A549 (cell line): ENCODE data around the gene HIC2. TPM values are rescaled to one million over a fixed set of nuclear protein-coding genes. Genes with fewer than 3 reads are reported as not detected.
"Not testable (repeated sequence)": the region's sequence is repeated elsewhere in the genome, so short reads cannot be mapped to it uniquely, and the experiment has no call there.

Source experiments
- ATAC-seq, 2 experiments: fragments of 200-7000 bp in 1 of 2; fragments of >200 bp in 1 of 2; cut with Nextera tagmentation in 1 of 2; cut with Tn5 transposase in 1 of 2; 3 replicates each; pipeline versions ENCODE4 v1.8.0 to v1.9.1; 2018 to 2020; ENCODE audit warnings: mild to moderate bottlenecking in 1 of 2, moderate library complexity in 1 of 2
- CTCF ChIA-PET: fragments of 300-600 bp; sonication (Branson Sonifier 250); formaldehyde crosslinking; extraction: SDS; loops from one replicate; lab custom pipeline; 2021; ENCODE audit warnings: antibody characterized with exemption, inconsistent platforms; lab: Yijun Ruan, JAX
- POLR2A ChIA-PET: fragments of 350-600 bp; formaldehyde crosslinking; extraction: SDS; loops from one replicate; lab custom pipeline; 2021; ENCODE audit warnings: antibody characterized with exemption, inconsistent platforms; lab: Yijun Ruan, JAX
- DNase-seq, 2 experiments: peaks; one replicate each; pipeline versions ENCODE4 v3.0.0 to v3.0.0-alpha.2; 2011 to 2016; ENCODE audit warnings: low read depth in 1 of 2, low spot score in 1 of 2
- FAIRE-seq: peaks from 2 replicates; lab custom pipeline; 2011; peaks lifted over from hg19 to GRCh38; lab: Jason Lieb, UNC
- H3K27ac ChIP-seq, 2 experiments: fragments of >200 bp; sonication (Bioruptor Twin); formaldehyde crosslinking; 3 replicates each; pipeline ENCODE4 v1.5.1; 2016 to 2017
- H3K4me1 ChIP-seq: fragments of >200 bp; sonication (Bioruptor Twin); formaldehyde crosslinking; 3 replicates; pipeline ENCODE4 v1.6.1; 2016
- H3K4me2 ChIP-seq: fragments of >200 bp; sonication (Bioruptor Twin); formaldehyde crosslinking; 3 replicates; pipeline ENCODE4 v1.6.1; 2016
- H3K4me3 ChIP-seq: fragments of >200 bp; sonication (Bioruptor Twin); formaldehyde crosslinking; 3 replicates; pipeline ENCODE4 v1.5.1; 2016
- H3K9me3 ChIP-seq: fragments of >200 bp; sonication (Bioruptor Twin); formaldehyde crosslinking; 3 replicates; pipeline ENCODE4 v1.6.1; 2016
- BHLHE40 ChIP-seq: IDR thresholded peaks from 2 replicates; pipeline ENCODE4 v1.6.1; 2012; ENCODE audit warnings: low read depth, low read length, inconsistent platforms
- CEBPB ChIP-seq, 2 experiments: fragments of >200 bp in 1 of 2; sonication (Bioruptor Twin) in 1 of 2; formaldehyde crosslinking in 1 of 2; IDR thresholded peaks; 2 replicates each; pipeline ENCODE4 v1.6.1; 2012 to 2016
- EHF ChIP-seq: fragments of 250-450 bp; sonication (Bioruptor Pico); IDR thresholded peaks from 2 replicates; pipeline ENCODE4 v1.5.0; 2020; ENCODE audit warnings: mild to moderate bottlenecking
- FOSL2 ChIP-seq, 2 experiments: fragments of 450-650 bp in 1 of 2; fragments of >200 bp in 1 of 2; sonication (Bioruptor Twin) in 1 of 2; formaldehyde crosslinking; IDR thresholded peaks; 2 replicates each; pipeline versions ENCODE4 v1.5.0 to v1.6.1; 2016 to 2020; ENCODE audit warnings: mild to moderate bottlenecking in 1 of 2, moderate library complexity in 1 of 2
- FOXS1 ChIP-seq: fragments of 250-450 bp; sonication (Bioruptor Pico); IDR thresholded peaks from 2 replicates; pipeline ENCODE4 v1.5.0; 2020; ENCODE audit warnings: mild to moderate bottlenecking, moderate library complexity
- GATA3 ChIP-seq: IDR thresholded peaks from 2 replicates; pipeline ENCODE4 v1.6.1; 2012; ENCODE audit warnings: borderline replicate concordance
- HMGXB4 ChIP-seq: fragments of 250-450 bp; sonication (Bioruptor Pico); IDR thresholded peaks from 2 replicates; pipeline ENCODE4 v1.5.0; 2021; ENCODE audit warnings: mild to moderate bottlenecking, moderate library complexity, borderline replicate concordance
- JUN ChIP-seq, 2 experiments: fragments of >200 bp; sonication (Bioruptor Twin); formaldehyde crosslinking; IDR thresholded peaks; 2 replicates in 1 of 2; 3 replicates in 1 of 2; pipeline ENCODE4 v1.6.1; 2016 to 2017
- JUNB ChIP-seq: fragments of >200 bp; sonication (Bioruptor Twin); formaldehyde crosslinking; IDR thresholded peaks from 2 replicates; pipeline ENCODE4 v1.6.1; 2016
- MAFK ChIP-seq: fragments of 450-650 bp; IDR thresholded peaks from 2 replicates; pipeline ENCODE4 v1.6.1; 2014; ENCODE audit not compliant: partially characterized antibody
- NR3C1 ChIP-seq: fragments of >200 bp; sonication (Bioruptor Twin); formaldehyde crosslinking; IDR thresholded peaks from 3 replicates; pipeline ENCODE4 v1.6.1; 2017
- RARB ChIP-seq: fragments of 250-450 bp; sonication (Bioruptor Pico); IDR thresholded peaks from 2 replicates; pipeline ENCODE4 v1.8.0; 2021; ENCODE audit warnings: mild to moderate bottlenecking, moderate library complexity
- WGBS: methylation state at CpG from one replicate; pipeline ENCODE4 v1.1.6; 2017; ENCODE audit errors: missing lambda C conversion rate; 5-methylcytosine and 5-hydroxymethylcytosine counted together
- polyA plus RNA-seq, 4 experiments: library from polyadenylated mRNA; depleted of rRNA in 3 of 4; stranded (reverse); fragments of >200 nt; fragmentation: RNase III in 1 of 4; extraction: RNeasy Plus Mini Kit Qiagen cat#74134 plus additional on column Dnase treatment in 1 of 4; gene quantifications; 2 replicates in 3 of 4; 3 replicates in 1 of 4; pipeline ENCODE4 v1.2.3, GENCODE V29; 2011 to 2017
- TF ChIP-seq, protein P1 (sequence below): IDR thresholded peaks from 2 replicates; pipeline ENCODE4 v1.6.1; 2012; ENCODE audit warnings: low read depth, borderline replicate concordance
- TF ChIP-seq, protein P2 (sequence below): IDR thresholded peaks from 2 replicates; pipeline ENCODE4 v1.6.1; 2012

HIC2 gene
- polyA plus RNA-seq, 2 of the 4 experiments (the other 2 are of a cell fraction): 1.0 to 2.9 TPM

DNA sequence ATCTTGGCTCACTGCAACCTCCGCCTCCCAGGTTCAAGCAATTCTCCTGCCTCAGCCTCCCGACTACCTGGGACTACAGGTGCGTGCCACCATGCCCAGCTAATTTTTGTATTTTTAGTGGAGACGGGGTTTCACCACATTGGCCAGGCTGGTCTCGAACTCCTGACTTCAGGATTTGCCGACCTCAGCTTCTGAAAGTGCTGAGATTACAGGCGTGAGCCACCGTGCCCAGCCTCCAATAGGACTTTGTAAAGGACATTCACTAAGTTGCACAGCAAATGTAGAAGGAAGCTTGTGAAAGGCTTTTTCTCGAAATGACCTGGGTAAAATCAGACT lies 37.8 kb downstream of the HIC2 start:
- H3K4me2 ChIP-seq, ATAC-seq, H3K27ac ChIP-seq, H3K9me3 ChIP-seq, DNase-seq, FAIRE-seq, POLR2A ChIA-PET, H3K4me3 ChIP-seq: not testable (repeated sequence)
- 89% methylated on average over 9 of the region's 9 CpGs for WGBS
- peaks cover 23% of the 10 kb centered on the region for H3K4me1 ChIP-seq
- peak; percentile 23 for TF ChIP-seq MAFK
- CTCF ChIA-PET: interaction anchor here (1.5 kb wide), 1 partner anchor 10 kb away, joined by 4 read pairs; no protein-coding TSS in a partner anchor

DNA sequence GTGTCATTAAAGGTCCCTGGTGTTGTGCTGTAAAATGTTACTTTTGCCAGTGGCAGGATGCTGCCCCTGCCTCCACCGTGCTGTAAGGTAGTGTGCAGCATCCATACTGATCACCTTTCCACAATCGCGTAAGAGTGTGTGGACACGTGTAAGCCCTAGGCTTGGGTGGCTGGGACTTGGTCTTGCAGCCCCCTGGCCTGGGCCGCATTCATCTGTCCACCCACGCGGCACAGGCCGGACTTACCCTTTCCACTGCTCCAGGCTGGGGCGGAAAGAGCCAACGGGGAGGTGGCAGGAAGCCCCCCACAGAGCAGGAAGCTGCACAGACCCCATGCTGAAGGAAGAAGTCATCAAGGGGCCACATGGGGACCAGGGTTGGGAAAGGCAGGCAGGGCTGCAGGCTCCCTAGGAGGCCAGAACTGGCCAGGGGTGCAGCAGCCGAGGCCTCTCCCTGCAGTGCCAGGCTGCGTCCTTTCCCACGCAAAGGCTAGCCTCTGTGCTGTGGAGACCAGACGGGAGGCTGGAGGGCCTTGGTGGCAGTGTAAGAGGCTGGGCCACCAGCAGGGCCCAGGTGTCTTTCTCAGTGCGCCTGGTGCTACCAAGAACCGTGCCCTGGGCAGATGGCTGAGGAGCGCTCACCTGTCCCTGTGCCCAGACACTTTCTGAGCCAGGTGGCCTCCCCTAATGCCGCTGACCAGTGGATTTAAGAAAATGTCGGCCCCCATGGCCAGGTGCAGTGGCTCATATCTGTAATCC lies 38.3 kb downstream of the HIC2 start:
- ChIA-PET POLR2A (no interaction called here), CTCF (no interaction called here)
- Histone ChIP-seq H3K4me1 (peaks cover 23% of the 10 kb centered on the region), H3K9me3 (no peaks in the 10 kb centered on the region), H3K4me3 (no peak overlapping the region), H3K27ac (peak overlapping the region; percentile 78 to 82; a peak in 4 of 6 replicates), H3K4me2 (peak overlapping the region; percentile 81)
- no peak for TF ChIP-seq FOXS1
- no peak for TF ChIP-seq RARB (CRISPR knock-in tag)
- FAIRE-seq: no peak
- 100% methylated on average over 7 of the region's 19 CpGs for WGBS
- DNase-seq: no peak
- ATAC-seq: no peak

GRCh38 chr22:21457023-21457787 lies 40.0 kb downstream of the HIC2 start:
- H3K4me2 ChIP-seq: peak overlapping the region; percentile 81
- ChIA-PET POLR2A (interaction anchor here (1.0 kb wide), 1 partner anchor 185 kb away, joined by 3 read pairs; the partner anchor contains the start of gene SDF2L1), CTCF (interaction anchor here (1.6 kb wide), 1 partner anchor 190 kb away, joined by 3 read pairs; no protein-coding TSS in a partner anchor)
- H3K4me1 ChIP-seq: peaks cover 23% of the 10 kb centered on the region
- no peak for FAIRE-seq
- DNase-seq: peak; percentile 36 to 83
- TF ChIP-seq HMGXB4 (CRISPR knock-in tag): no peak
- no peak for TF ChIP-seq NR3C1
- peak; percentile 21; the same call in 1 of the 2 replicates for TF ChIP-seq GATA3
- no peak for TF ChIP-seq BHLHE40
- peak; percentile 64 for TF ChIP-seq FOSL2 (IDR thresholded peaks at IDR 0.05)
- peak; percentile 86 for TF ChIP-seq FOSL2 (CRISPR knock-in tag; IDR thresholded peaks at IDR 0.05)
- TF ChIP-seq, protein P1, sequence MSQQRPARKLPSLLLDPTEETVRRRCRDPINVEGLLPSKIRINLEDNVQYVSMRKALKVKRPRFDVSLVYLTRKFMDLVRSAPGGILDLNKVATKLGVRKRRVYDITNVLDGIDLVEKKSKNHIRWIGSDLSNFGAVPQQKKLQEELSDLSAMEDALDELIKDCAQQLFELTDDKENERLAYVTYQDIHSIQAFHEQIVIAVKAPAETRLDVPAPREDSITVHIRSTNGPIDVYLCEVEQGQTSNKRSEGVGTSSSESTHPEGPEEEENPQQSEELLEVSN: no peak
- TF ChIP-seq EHF: no peak
- peak; percentile 48 for TF ChIP-seq JUNB
- TF ChIP-seq, protein P2, sequence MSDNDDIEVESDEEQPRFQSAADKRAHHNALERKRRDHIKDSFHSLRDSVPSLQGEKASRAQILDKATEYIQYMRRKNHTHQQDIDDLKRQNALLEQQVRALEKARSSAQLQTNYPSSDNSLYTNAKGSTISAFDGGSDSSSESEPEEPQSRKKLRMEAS: peak; percentile 69
- peak; percentile 71 to 95 for TF ChIP-seq CEBPB (IDR thresholded peaks at IDR 0.05)
- peak in 1 of 2 experiments; percentile 39; a peak in 1 of 5 replicates for TF ChIP-seq JUN (IDR thresholded peaks at IDR 0.05)
- ATAC-seq: peak; percentile 93 to 96
- H3K27ac ChIP-seq: peak overlapping the region; percentile 78 to 82
- no peak overlapping the region for H3K4me3 ChIP-seq
- H3K9me3 ChIP-seq: no peaks in the 10 kb centered on the region
- 25% methylated on average over 19 of the region's 19 CpGs for WGBS

GRCh38 chr22:21462672-21463071 lies 45.5 kb downstream of the HIC2 start:
- H3K4me3 ChIP-seq, POLR2A ChIA-PET, CTCF ChIA-PET, DNase-seq, H3K9me3 ChIP-seq, FAIRE-seq, H3K4me1 ChIP-seq, H3K27ac ChIP-seq, H3K4me2 ChIP-seq: not testable (repeated sequence)
- ATAC-seq: peak; percentile 64 to 76; a peak in 4 of 6 replicates
- no CpG with 5 or more reads among the region's 4 CpGs for WGBS

DNA sequence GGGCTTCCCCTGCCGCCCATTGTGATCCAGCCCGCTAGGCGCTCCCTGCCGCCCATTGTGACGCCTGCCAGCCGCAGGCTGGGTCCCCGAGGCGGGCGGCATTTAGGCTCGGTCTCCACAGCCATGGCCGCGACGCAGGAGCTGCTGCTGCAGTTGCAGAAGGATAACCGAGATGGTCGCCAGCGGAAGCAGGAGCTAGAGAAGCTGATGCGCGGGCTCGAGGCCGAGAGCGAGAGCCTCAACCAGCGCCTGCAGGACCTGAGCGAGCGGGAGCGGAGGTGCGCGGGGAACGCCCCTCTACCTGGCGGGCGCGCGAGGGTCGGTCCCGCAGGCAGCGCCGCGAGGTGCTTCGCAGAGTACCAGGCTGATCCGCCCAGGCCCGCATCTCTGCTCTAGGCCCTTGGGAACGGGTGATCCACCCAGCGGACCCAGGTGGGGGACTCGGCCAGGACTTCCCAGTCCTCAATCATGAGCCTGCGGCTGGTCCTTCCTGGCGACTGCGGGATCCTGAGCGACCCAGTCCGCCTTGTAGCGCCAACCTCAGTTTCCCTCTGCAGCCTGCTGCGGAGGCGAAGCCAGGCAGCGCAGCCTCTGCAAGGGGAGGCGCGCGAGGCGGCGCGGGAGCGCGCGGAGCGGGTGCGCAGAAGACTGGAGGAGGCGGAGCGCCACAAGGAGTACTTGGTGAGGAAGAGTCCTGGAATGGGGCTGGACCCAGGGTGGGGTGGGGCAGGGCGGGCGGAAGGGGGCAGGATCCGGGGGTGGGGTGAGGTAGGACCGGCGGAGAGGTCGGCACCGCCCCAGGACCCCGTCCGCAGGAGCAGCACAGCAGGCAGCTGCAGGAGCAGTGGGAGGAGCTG lies 50.4 kb downstream of the HIC2 start, which contains the start of gene TMEM191C:
Gene TMEM191C (plus strand): TSS at position 51 of the 857 bp plus-strand sequence. CDS start 73 bp downstream, at position 124.
- CTCF ChIA-PET, FAIRE-seq, DNase-seq, H3K9me3 ChIP-seq, H3K4me1 ChIP-seq, H3K4me2 ChIP-seq, POLR2A ChIA-PET: not testable (repeated sequence)
- WGBS: no CpG with 5 or more reads among the region's 74 CpGs
- Histone ChIP-seq H3K27ac (peak within 1 kb of the TSS; percentile 26 to 72; a peak in 3 of 6 replicates), H3K4me3 (peak within 1 kb of the TSS; percentile 31; the same call in 2 of the 3 replicates)
- ATAC-seq: peak; percentile 37 to 68

DNA sequence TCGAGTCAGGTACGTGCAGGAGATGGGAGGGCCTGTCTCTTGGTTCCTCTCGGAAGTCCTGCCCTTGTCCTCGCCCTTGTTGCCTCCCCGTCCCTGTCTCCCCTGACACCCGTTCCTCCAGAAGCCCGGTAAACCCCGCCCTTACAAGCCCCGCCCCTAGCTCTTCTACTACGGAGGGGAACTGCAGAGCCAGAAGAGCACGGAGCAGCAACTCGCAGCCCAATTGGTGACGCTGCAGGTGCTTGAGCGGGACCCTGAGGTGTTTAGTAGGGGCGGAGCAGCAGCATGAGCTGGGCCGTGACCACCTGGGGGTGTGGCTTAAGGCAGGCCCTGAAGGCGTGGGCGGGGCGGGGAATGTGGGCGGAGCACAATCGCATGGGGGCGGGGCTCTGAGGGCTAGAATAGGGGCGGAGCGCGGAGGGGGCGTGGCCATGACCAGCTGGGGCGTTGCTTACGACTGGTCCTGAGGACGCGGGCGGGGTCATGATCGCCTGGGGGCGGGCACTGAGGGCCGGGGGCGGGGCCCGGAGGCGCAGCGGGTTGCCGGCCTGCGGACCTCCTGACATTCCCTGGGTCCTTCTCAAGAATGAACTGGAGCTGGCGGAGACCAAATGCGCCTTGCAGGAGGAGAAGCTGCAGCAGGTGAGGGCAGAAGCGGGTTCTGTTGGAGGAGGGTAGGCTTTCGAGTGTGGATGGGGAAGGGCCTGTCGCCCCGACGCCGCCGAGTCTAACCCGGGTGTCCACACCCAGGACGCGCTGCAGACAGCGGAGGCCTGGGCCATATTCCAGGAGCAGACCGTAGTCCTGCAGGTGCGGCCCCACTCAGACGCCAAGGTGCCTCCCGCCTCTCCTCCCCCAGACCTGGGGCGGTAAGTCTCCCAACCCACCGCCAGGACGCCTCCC lies 51.3 kb downstream of the HIC2 start:
- H3K9me3 ChIP-seq, H3K4me1 ChIP-seq, CTCF ChIA-PET, POLR2A ChIA-PET, H3K4me2 ChIP-seq, FAIRE-seq: not testable (repeated sequence)
- peak overlapping the region; percentile 26 to 72; a peak in 3 of 6 replicates for H3K27ac ChIP-seq
- WGBS: 0% methylated on average over 4 of the region's 60 CpGs
- ATAC-seq: peak; percentile 93 to 97
- DNase-seq: peak in 1 of 2 experiments; percentile 94
- peak overlapping the region; percentile 31; the same call in 2 of the 3 replicates for H3K4me3 ChIP-seq
